Gastroesophageal sphincter (tissue), 4 donors: ENCODE data around the gene STEAP3. TPM values are rescaled to one million over a fixed set of nuclear protein-coding genes. Genes with fewer than 3 reads are reported as not detected.

Source experiments
- ATAC-seq: fragments of 150-250 bp; one replicate; pipeline ENCODE4 v1.9.1; 2016; ENCODE audit warnings: mild to moderate bottlenecking, moderate library complexity
- H3K27ac ChIP-seq, 4 donors: fragments of 200-600 bp; sonication (generic) in 3 of 4; 1 replicate in 3 of 4; 2 replicates in 1 of 4; pipeline ENCODE4 v1.5.1; 2016 to 2019
- H3K27me3 ChIP-seq: fragments of 200-600 bp; sonication (generic); one replicate; pipeline ENCODE4 v1.5.1; 2019
- H3K36me3 ChIP-seq, 2 donors: fragments of 200-600 bp; sonication (generic); one replicate each; pipeline ENCODE4 v1.5.1; 2019; ENCODE audit warnings: control low read depth in 1 of 2
- H3K4me1 ChIP-seq, 3 donors: fragments of 200-600 bp; sonication (generic); 1 replicate in 2 of 3; 2 replicates in 1 of 3; pipeline ENCODE4 v1.5.1; 2016 to 2019; ENCODE audit warnings: control low read depth in 2 of 3
- H3K4me3 ChIP-seq, 2 donors: fragments of 200-600 bp; sonication (generic); one replicate each; pipeline ENCODE4 v1.5.1; 2019; ENCODE audit warnings: mild to moderate bottlenecking in 1 of 2, moderate library complexity in 1 of 2
- H3K9me3 ChIP-seq, 3 donors: fragments of 200-600 bp; sonication (generic); one replicate each; pipeline ENCODE4 v1.5.1; 2017 to 2019; ENCODE audit warnings: control low read depth in 2 of 3
- EP300 ChIP-seq: sonication (generic); formaldehyde crosslinking; IDR thresholded peaks from one replicate; pipeline ENCODE4 v1.6.1; 2017; ENCODE audit warnings: antibody characterized with exemption, mild to moderate bottlenecking
- POLR2A ChIP-seq, 2 donors: fragments of 450-650 bp; IDR thresholded peaks; one replicate each; pipeline ENCODE4 v1.6.1; 2017; ENCODE audit warnings: antibody characterized with exemption in 2 of 2, mild to moderate bottlenecking in 2 of 2, moderate library complexity in 1 of 2
- POLR2AphosphoS5 ChIP-seq: sonication (generic); formaldehyde crosslinking; IDR thresholded peaks from one replicate; pipeline ENCODE4 v1.6.1; 2017; ENCODE audit warnings: antibody characterized with exemption
- WGBS, 2 donors: methylation state at CpG; one replicate each; pipeline ENCODE4 v1.1.5; 2018; ENCODE audit warnings: low coverage in 1 of 2; 5-methylcytosine and 5-hydroxymethylcytosine counted together
- total RNA-seq, 4 donors: library from RNA; depleted of rRNA; stranded (reverse); fragments of >200 nt; gene quantifications; one replicate each; pipeline ENCODE4 v1.1.0, GENCODE V29; 2016
- TF ChIP-seq, protein P1 (sequence below), 4 experiments: fragments of 200-600 bp in 2 of 4; fragments of 450-650 bp in 2 of 4; sonication (generic) in 1 of 4; IDR thresholded peaks; one replicate each; pipeline ENCODE4 v1.5.1; 2017 to 2019; ENCODE audit warnings: antibody characterized with exemption in 4 of 4, mild to moderate bottlenecking in 2 of 4, moderate library complexity in 2 of 4

Gene STEAP3
- 10 to 100 TPM in 1 of 4 donors, 1 to 10 TPM in 3; 2.0 to 10.6 (median 4.6) TPM for total RNA-seq

DNA sequence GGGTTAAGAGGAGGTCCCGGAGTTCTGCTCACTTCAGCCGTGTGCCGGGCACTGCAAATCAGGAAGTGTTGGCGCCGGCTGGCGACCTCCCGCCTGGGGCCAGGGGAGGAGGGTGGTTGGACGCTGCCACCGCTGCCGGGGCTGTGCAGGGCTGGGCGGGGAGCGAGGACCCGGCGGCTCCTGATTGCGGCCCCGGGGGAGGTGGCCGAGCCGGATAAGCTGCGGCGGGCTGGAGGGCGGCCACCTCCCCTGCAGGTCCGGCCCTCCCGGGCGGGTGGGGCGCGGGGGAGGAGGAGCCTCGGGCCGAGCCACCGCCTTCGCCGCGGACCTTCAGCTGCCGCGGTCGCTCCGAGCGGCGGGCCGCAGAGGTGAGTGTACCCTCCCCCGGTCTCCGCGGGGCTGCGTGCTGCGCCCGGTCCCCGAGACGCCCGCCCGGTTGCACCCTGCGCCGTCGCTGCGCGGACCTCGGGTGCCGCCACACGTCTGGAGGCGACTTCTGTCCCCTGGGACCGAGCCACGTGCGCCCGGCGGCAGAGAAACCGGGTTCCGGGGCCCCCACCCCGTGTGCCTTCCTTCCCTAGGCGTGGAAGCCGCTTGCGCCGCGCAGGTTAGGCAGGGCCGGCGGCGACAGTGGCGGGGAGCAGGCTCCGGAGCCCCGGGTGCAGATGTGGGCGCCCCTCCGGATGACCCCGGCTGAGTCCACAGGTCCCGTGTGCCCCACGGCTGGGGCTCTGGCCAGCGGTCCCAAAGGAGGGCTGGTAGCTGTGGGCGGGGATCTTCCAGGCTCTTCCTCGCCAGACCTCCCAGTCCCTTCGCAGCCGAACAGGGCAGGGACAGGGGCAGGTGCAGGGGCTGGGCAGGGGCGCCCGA, at the start of gene STEAP3:
Gene STEAP3 (plus strand): TSS at position 314 of the 870 bp plus-strand sequence. CDS start 7,179 bp downstream, outside the sequence.
- peak; percentile 88 for ATAC-seq
- no peaks in the 10 kb centered on the region for H3K9me3 ChIP-seq
- no CpG with 5 or more reads among the region's 89 CpGs for WGBS, 2 donors
- TF ChIP-seq POLR2AphosphoS5 (no peak), POLR2A (IDR thresholded peaks at IDR 0.05) (peak; percentile 28)
- H3K4me3 ChIP-seq = peak within 1 kb of the TSS; percentile 62 to 73
- H3K27me3 ChIP-seq = peaks cover 15% of the 10 kb centered on the region
- peaks cover 3 to 20% (median 13%) of the 10 kb centered on the region in 3 donors for H3K4me1 ChIP-seq
- no peaks in the 10 kb centered on the region for H3K36me3 ChIP-seq
- peak within 1 kb of the TSS in 1 of 4 donors; percentile 71 for H3K27ac ChIP-seq

GRCh38 chr2:119174216-119174992, 49.2 kb upstream of the STEAP3 start:
- no peak overlapping the region for H3K27ac ChIP-seq
- TF ChIP-seq POLR2A (IDR thresholded peaks at IDR 0.05) (no peak), EP300 (no peak), POLR2AphosphoS5 (no peak)
- TF ChIP-seq, protein P1, sequence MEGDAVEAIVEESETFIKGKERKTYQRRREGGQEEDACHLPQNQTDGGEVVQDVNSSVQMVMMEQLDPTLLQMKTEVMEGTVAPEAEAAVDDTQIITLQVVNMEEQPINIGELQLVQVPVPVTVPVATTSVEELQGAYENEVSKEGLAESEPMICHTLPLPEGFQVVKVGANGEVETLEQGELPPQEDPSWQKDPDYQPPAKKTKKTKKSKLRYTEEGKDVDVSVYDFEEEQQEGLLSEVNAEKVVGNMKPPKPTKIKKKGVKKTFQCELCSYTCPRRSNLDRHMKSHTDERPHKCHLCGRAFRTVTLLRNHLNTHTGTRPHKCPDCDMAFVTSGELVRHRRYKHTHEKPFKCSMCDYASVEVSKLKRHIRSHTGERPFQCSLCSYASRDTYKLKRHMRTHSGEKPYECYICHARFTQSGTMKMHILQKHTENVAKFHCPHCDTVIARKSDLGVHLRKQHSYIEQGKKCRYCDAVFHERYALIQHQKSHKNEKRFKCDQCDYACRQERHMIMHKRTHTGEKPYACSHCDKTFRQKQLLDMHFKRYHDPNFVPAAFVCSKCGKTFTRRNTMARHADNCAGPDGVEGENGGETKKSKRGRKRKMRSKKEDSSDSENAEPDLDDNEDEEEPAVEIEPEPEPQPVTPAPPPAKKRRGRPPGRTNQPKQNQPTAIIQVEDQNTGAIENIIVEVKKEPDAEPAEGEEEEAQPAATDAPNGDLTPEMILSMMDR (IDR thresholded peaks at IDR 0.05) = peak in 3 of 4 experiments; percentile 20 to 52 (median 34)

DNA sequence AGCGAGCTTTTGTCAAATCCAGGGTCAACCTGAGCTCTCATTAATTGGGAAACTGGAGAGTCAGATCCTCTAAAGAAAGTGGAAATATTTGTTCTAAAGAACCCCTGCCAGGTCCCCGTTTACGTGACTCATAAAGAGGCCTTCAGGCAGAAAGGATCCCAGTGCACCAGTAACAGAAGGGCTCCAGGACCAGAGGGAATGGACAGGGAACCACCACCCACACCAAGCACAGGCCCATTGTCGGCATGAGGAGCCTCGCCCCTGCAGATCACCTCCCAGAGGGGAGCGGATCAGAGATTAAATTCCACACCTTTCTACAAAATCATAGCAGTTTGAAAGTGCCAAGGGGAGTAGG, 48.7 kb upstream of the STEAP3 start:
- no peak for ATAC-seq
- TF ChIP-seq, protein P1 (IDR thresholded peaks at IDR 0.05) = no peak
- TF ChIP-seq EP300 = no peak
- TF ChIP-seq POLR2A (IDR thresholded peaks at IDR 0.05) = no peak
- TF ChIP-seq POLR2AphosphoS5 = no peak
- 82 to 100% methylated on average over 1 to 5 of the region's 6 CpGs for WGBS, 2 donors
- peaks cover 8% of the 10 kb centered on the region for H3K27me3 ChIP-seq
- H3K9me3 ChIP-seq = no peaks in the 10 kb centered on the region
- no peaks in the 10 kb centered on the region for H3K4me1 ChIP-seq
- no peaks in the 10 kb centered on the region for H3K36me3 ChIP-seq
- no peak overlapping the region for H3K4me3 ChIP-seq
- no peak overlapping the region for H3K27ac ChIP-seq

More at GRCh38 chr2:119174216-119174992, 49.2 kb upstream of the STEAP3 start:
- H3K9me3 ChIP-seq = no peaks in the 10 kb centered on the region
- ATAC-seq = no peak
- H3K4me3 ChIP-seq = no peak overlapping the region
- no peaks in the 10 kb centered on the region for H3K36me3 ChIP-seq
- H3K4me1 ChIP-seq = no peaks in the 10 kb centered on the region
- 70 to 78% methylated on average over 5 to 14 of the region's 22 CpGs for WGBS, 2 donors
- H3K27me3 ChIP-seq = peaks cover 8% of the 10 kb centered on the region

DNA sequence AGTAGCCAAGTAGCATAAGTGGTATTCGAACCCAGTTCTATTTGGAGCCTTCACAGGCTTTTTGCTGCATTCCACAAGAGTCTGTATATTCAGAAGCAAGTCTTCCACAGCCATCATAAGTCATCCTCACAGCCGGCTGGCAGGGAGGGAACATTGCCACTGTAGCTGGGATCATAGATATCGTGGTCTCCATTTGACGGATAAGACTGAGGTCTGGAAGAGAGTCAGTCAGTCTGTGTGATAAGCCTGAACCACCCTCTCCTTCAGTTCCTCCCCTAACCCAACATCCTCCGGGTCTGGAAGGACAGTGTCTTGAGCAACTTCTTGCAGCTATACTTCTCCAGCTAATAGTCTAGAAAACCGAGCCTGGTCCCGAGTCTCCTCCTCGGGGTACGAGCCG, 48.1 kb upstream of the STEAP3 start:
- ATAC-seq = no peak
- Histone ChIP-seq H3K9me3 (no peaks in the 10 kb centered on the region), H3K36me3 (no peaks in the 10 kb centered on the region), H3K27ac (no peak overlapping the region), H3K4me1 (no peaks in the 10 kb centered on the region), H3K4me3 (no peak overlapping the region), H3K27me3 (peaks cover 2% of the 10 kb centered on the region)
- WGBS, 2 donors = 55 to 71% methylated on average over 4 of the region's 10 CpGs
- no peak for TF ChIP-seq POLR2AphosphoS5
- TF ChIP-seq, protein P1 (IDR thresholded peaks at IDR 0.05) = no peak
- no peak for TF ChIP-seq POLR2A (IDR thresholded peaks at IDR 0.05)
- TF ChIP-seq EP300 = no peak

- no peaks in the 10 kb centered on the region for H3K36me3 ChIP-seq
- TF ChIP-seq EP300 (no peak), POLR2AphosphoS5 (no peak), POLR2A (IDR thresholded peaks at IDR 0.05) (no peak)
- TF ChIP-seq, protein P1 (IDR thresholded peaks at IDR 0.05) = no peak
- H3K27me3 ChIP-seq = no peaks in the 10 kb centered on the region
- no peaks in the 10 kb centered on the region for H3K9me3 ChIP-seq
- no peak overlapping the region for H3K4me3 ChIP-seq
- no peak for ATAC-seq
- WGBS, 2 donors = 71 to 83% methylated on average over 9 of the region's 12 CpGs
- H3K27ac ChIP-seq = no peak overlapping the region
- no peaks in the 10 kb centered on the region for H3K4me1 ChIP-seq
Observed at GRCh38 chr2:119177171-119177837, 46.3 kb upstream of the STEAP3 start.
